ENCODE data around the gene ABCB6. TPM values are rescaled to one million over a fixed set of nuclear protein-coding genes. Genes with fewer than 3 reads are reported as not detected.

Gene ABCB6
- total RNA-seq, 1 donor from 2014 or later, result 32.0 TPM

DNA sequence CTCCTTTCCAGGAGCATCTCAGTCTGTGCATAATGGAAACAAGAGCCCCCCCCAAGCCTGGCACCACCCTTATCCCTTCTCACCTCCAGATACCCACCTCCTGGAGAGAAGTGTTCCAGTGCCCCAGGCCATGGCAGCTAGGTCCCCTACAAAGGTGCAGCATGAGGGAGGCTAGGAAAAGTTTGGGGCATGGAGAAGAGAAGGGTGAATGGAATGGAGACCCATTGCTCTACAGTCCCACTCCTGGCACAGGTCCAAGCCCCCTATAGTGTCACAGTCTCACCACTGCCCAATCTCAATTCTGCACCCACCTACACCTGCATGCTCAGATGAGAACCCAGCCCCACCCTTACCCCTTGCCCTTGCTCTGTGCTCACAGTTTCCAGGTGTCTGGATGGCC lies 49.8 kb downstream of the ABCB6 start:
- no peak for DNase-seq

DNA sequence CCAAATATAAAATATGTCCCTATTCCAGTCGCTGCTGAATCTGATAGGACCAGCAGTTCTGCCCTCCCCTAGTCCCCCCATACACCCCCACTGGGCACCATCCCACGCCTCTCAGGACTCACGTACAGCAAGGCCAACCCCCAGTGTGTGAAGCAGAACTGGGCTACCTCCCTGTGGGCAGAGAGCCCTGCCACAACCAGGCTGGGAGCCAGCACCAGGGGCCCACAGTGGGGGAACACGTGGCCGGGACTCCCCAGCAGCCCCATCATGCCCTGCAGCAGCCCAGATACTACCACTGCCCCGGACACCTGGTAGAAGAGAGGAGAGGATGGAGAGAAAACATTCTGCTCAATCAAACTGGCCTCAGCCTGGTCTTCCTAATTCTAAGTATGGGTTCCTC lies 50.2 kb downstream of the ABCB6 start:
- no peak for DNase-seq

DNA sequence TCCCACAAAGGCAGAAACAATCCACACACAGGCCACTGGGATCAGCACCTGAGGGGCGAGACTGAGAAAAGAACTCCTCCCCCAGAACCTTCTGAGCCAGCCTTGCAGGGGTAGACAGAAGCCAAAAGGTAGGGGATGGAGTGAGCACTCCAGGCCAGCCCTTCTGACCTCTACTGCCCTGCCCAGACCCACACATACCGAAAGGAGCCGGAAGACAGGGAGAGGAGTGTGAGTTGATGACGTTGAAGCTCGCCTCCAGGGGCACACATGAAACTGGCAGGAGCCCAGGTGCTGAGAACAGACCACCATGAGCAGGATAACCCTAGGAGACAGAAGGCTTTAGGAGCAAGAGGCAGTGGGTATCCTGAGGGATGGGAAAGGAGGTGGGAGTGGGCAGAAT lies 50.8 kb downstream of the ABCB6 start:
- no peak for DNase-seq

DNA sequence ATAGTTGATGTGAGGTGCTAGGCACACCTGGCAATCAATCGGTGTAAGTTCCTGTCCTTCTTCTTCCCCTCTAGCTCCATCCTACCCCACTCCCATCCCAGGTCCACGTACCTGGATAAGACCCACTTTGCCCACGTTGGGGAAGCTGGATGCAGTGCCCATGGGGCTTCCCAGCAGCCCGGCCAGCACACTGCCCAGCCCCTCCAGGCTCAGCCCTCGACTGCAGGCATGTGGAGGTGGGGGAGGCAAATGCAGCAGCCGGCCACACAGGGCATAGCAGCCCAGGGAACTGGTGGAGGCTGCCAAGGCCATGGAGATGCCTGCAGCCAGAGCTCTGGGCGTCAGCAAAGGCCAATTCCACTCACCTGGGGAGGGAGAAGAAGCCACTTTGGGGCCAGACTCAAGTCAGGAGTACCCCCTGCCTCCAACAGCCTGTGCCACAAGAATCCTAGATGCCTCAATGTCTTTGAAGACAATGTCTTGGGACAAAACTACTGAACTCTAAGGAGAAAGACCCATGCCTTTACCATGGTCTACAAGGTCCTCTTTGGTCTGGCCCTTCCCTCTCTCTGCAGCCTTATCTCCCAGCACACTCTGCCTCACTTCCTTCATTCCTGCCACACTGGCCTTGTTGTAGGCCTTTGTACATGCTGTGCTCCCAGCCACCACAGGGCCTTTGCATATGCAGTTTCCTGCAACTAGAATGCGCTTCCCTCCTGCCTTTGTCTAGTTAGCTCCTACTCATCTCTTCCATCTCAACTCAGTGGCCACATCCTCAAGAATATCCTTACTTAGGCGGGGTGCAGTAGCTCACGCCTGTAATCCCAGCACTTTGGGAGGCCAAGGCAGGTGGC lies 53.5 kb downstream of the ABCB6 start:
- no peak for DNase-seq

DNA sequence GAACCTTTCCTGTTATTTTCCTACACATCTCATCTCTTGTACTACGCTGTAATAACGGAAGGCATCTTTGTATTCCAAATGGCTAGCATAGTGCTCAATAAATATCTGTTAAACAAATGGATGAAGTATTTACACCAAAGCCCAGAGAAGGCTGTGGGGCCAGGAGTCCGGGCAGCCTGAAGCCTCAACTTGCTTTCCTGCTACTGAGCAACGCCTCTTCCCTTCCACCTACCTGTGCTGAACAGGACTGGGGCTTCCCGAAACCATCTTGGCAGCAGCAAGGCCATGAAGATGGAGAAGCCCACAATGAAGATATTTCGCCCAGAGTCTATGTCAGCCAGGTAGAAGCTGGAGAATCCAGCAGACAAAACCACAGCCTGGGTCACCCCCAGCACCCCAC lies 55.6 kb downstream of the ABCB6 start:
- DNase-seq, result no peak

DNA sequence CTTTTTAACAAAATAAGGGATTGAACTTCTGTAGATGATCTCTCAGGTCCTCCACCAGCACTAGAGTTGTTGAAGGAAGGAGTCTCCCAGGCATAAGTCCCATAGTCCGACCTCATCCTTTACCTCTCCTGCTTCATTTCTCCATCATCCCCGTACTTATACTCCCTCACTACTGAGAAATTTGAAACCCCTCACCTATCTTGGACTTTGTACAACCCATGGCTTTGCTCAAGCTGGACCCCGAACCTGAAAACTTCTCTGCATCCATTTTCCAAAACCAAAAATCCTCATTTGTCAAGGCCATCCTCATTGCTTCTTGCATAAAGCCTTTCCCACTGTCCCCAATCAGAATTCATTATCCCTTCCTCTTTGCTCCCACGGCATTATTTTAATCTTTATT lies 57.7 kb downstream of the ABCB6 start:
- DNase-seq, result no peak

DNA sequence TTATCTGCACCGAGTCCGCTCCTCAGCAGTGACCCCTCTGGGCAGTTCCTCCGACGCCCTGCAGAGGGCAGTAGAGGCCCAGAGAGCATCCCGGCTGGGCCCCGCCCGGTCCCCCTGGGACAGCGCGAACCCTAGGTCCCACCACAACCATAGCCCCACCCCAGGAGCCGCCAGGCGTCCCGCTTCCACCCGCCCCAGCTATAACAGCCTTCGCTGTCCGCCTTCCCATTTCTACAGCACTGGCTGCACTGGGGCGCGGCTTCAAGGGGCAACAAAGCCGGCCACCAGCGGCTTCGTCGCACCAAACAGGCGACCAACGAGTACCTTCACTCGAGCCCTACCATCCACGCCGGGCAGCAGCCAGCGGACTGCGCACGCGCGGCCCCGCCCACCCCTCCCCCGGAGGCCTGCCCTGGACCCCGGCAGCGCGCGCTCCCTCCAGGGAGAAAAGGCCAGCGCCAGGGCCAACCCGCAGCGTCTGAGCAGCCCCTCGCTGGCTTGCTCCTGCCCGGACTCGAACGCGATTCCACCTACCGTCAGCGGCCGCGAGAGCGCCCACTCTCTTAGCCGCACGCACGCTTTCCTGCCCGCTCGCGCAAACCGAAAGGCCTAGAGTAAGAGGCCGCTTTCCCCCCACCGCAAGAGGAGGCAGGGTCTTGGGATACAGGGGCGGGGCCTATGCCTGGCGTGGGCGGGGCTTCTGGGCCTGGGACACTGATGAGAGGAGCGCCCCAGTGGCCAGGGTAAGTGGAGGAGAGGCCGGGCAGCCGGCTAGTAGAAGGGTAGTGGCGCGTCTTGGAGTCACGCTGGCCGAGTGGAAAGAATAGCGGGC lies 58.4 kb downstream of the ABCB6 start, which contains the start of gene NHEJ1:
TSS of gene NHEJ1 (minus strand) at position 630 of the 832 bp plus-strand sequence. CDS start 2,453 bp downstream, outside the sequence.
- peak; percentile 91 for DNase-seq

Other genes with a start within 250 kb of the ABCB6 start
- not detected for gene FEV, start 233.8 kb downstream of the ABCB6 start, total RNA-seq
- gene CRYBA2, start 225.5 kb downstream of the ABCB6 start, total RNA-seq, result not detected
- 0.16 TPM for gene CFAP65, start 177.4 kb downstream of the ABCB6 start, total RNA-seq
- 0.16 TPM for gene IHH, start 158.0 kb downstream of the ABCB6 start, total RNA-seq
- gene NHEJ1, start 58.1 kb downstream of the ABCB6 start, total RNA-seq, result 9.2 TPM
- gene SLC23A3, start 48.9 kb downstream of the ABCB6 start, total RNA-seq, result 0.31 TPM
- gene CNPPD1, start 42.0 kb downstream of the ABCB6 start, total RNA-seq, result 39.3 TPM
- 73.8 TPM for gene RETREG2, start 40.7 kb downstream of the ABCB6 start, total RNA-seq
- 14.5 TPM for gene ZFAND2B, start 12.2 kb downstream of the ABCB6 start, total RNA-seq
- 24.5 TPM for gene ATG9A, start 10.7 kb upstream of the ABCB6 start, total RNA-seq
- gene ANKZF1, start 10.8 kb upstream of the ABCB6 start, total RNA-seq, result 40.4 TPM
- gene GLB1L, start 26.5 kb upstream of the ABCB6 start, total RNA-seq, result 2.7 TPM
- gene STK16, start 26.5 kb upstream of the ABCB6 start, total RNA-seq, result 15.4 TPM
- not detected for gene TUBA4B, start 34.3 kb upstream of the ABCB6 start, total RNA-seq
- gene TUBA4A, start 35.0 kb upstream of the ABCB6 start, total RNA-seq, result 2.7 TPM
- gene DNAJB2, start 60.4 kb upstream of the ABCB6 start, total RNA-seq, result 73.2 TPM
- gene PTPRN, start 90.4 kb upstream of the ABCB6 start, total RNA-seq, result 32.6 TPM
- gene RESP18, start 113.8 kb upstream of the ABCB6 start, total RNA-seq, result not detected
- gene DNPEP, start 169.0 kb upstream of the ABCB6 start, total RNA-seq, result 17.5 TPM
- gene DES, start 199.4 kb upstream of the ABCB6 start, total RNA-seq, result 2.3 TPM
- 14.2 TPM for gene SPEG, start 215.9 kb upstream of the ABCB6 start, total RNA-seq

All from occipital lobe (tissue), 2 donors.